ENCODE measurements around the gene GCLC. TPM values are rescaled to one million over a fixed set of nuclear protein-coding genes. Genes with fewer than 3 reads are reported as not detected.

The GCLC gene
- total and polyA plus RNA-seq, 12 donors = 7.3 to 116 (median 37.9) TPM

- DNase-seq = no peak
- Histone ChIP-seq H3K4me1 (replicated peaks in 1 of 2) (peaks cover 0 to 9% of the 10 kb centered on the region in 2 donors), H3K27me3 (no peaks in the 10 kb centered on the region), H3K4me3 (no peak overlapping the region), H3K36me3 (replicated peaks in 1 of 2) (no peaks in the 10 kb centered on the region), H3K27ac (no peak overlapping the region), H3K9me3 (replicated peaks in 1 of 3) (no peaks in the 10 kb centered on the region)
- intact Hi-C loops (cut with DNase I) = no loop called here
- WGBS, 4 donors = 65 to 86% (median 75%) methylated on average over 2 of the region's 2 CpGs
- TF ChIP-seq POLR2A (IDR thresholded peaks at IDR 0.05) = no peak
- no peak for TF ChIP-seq CTCF (IDR thresholded peaks at IDR 0.05)
Measured at GRCh38 chr6:53568776-53569616, 24.1 kb upstream of the GCLC start.

- intact Hi-C loops (cut with DNase I) = no loop called here
- no peak overlapping the region for H3K27ac ChIP-seq
Measured at GRCh38 chr6:53567701-53568100, 22.8 kb upstream of the GCLC start.

GRCh38 chr6:53566755-53567154 lies 21.9 kb upstream of the GCLC start:
- no peak for DNase-seq
- no peak overlapping the region for H3K27ac ChIP-seq
- intact Hi-C loops (cut with DNase I) = no loop called here
- no peaks in the 10 kb centered on the region for H3K36me3 ChIP-seq (replicated peaks in 1 of 2)
- TF ChIP-seq CTCF (IDR thresholded peaks at IDR 0.05) (no peak), POLR2A (IDR thresholded peaks at IDR 0.05) (no peak)
- H3K4me3 ChIP-seq = no peak overlapping the region
- H3K4me1 ChIP-seq (replicated peaks in 1 of 2) = peaks cover 0 to 9% of the 10 kb centered on the region in 2 donors
- WGBS, 4 donors = 91 to 96% (median 94%) methylated on average over 3 of the region's 3 CpGs
- no peaks in the 10 kb centered on the region for H3K9me3 ChIP-seq (replicated peaks in 1 of 3)
- H3K27me3 ChIP-seq = no peaks in the 10 kb centered on the region

More at GRCh38 chr6:53567701-53568100, 22.8 kb upstream of the GCLC start:
- no peak for DNase-seq
- Histone ChIP-seq H3K9me3 (replicated peaks in 1 of 3) (no peaks in the 10 kb centered on the region), H3K4me1 (replicated peaks in 1 of 2) (peaks cover 0 to 9% of the 10 kb centered on the region in 2 donors), H3K27me3 (no peaks in the 10 kb centered on the region), H3K4me3 (no peak overlapping the region), H3K36me3 (replicated peaks in 1 of 2) (no peaks in the 10 kb centered on the region)
- 85 to 93% (median 88%) methylated on average over 2 of the region's 2 CpGs for WGBS, 4 donors
- TF ChIP-seq CTCF (IDR thresholded peaks at IDR 0.05) (no peak), POLR2A (IDR thresholded peaks at IDR 0.05) (no peak)

- intact Hi-C loops (cut with DNase I) = no loop called here
- H3K4me1 ChIP-seq (replicated peaks in 1 of 2) = peaks cover 0 to 9% of the 10 kb centered on the region in 2 donors
- no peaks in the 10 kb centered on the region for H3K27me3 ChIP-seq
- DNase-seq = peak in 4 of 7 donors; percentile 37 to 67 (median 54)
- 45 to 52% (median 50%) methylated on average over 3 of the region's 3 CpGs for WGBS, 4 donors
- H3K9me3 ChIP-seq (replicated peaks in 1 of 3) = no peaks in the 10 kb centered on the region
- H3K36me3 ChIP-seq (replicated peaks in 1 of 2) = no peaks in the 10 kb centered on the region
- peak overlapping the region in 1 of 5 donors; percentile 7 for H3K27ac ChIP-seq
- TF ChIP-seq POLR2A (IDR thresholded peaks at IDR 0.05) (no peak), CTCF (IDR thresholded peaks at IDR 0.05) (no peak)
- no peak overlapping the region for H3K4me3 ChIP-seq
Measured at GRCh38 chr6:53565886-53566285, 21.0 kb upstream of the GCLC start.

Measured in adrenal gland (tissue), 12 donors.